Measurements from ENCODE around the gene KCND2. TPM values are rescaled to one million over a fixed set of nuclear protein-coding genes. Genes with fewer than 3 reads are reported as not detected.

Gene KCND2
- total and polyA plus RNA-seq, 2 of the 8 experiments (the other 6 are each of a cell fraction or from before 2014, with no cell fraction given), result 4.6 to 7.7 TPM

DNA sequence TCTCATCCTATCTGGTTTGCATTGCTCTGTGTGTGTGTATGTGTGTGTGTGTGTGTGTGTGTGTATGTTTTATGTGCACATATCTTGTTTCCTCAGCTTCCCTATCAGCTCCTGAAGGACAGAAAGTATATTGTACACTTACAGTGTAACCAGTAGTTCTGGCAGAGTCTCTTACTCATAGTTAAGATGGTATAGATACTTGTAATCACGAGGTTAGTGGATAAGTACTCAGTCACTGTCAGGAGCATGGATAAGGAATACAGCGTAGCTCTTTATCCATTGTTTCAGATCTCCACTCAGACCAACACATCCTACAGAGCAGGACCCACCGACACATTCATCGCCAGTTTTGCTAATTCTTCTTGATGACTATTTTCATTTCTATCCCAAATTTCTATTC lies 309.9 kb downstream of the KCND2 start:
- Histone ChIP-seq H2BK12ac (ENCODE audit: low read depth, low read length) (no peak overlapping the region), H2BK15ac (ENCODE audit: low read length) (no peak overlapping the region), H2BK5ac (ENCODE audit: low read depth, low read length) (no peak overlapping the region), H3K9ac (replicated peaks in 1 of 4; ENCODE audit: extremely low read depth in 1 of 4, low read depth in 3 of 4, low read length in 3 of 4) (no peak overlapping the region), H2BK120ac (replicated peaks; ENCODE audit: low read depth, low read length) (no peak overlapping the region), H4K5ac (ENCODE audit: insufficient read length, low read depth, low read length) (no peak overlapping the region), H3K4me1 (replicated peaks in 1 of 4; ENCODE audit: control insufficient read depth in 3 of 4, insufficient read depth in 4 of 4, low read length in 3 of 4) (no peaks in the 10 kb centered on the region; a peak in 1 of 7 replicates), H4K20me1 (replicated peaks in 1 of 2; ENCODE audit: control insufficient read depth in 1 of 2, insufficient read depth in 2 of 2, low read length in 2 of 2) (no peaks in the 10 kb centered on the region), H3K4me3 (ENCODE audit: extremely low read depth in 1 of 4, insufficient read depth in 2 of 4, low read depth in 3 of 4, low read length in 4 of 4) (no peak overlapping the region), H4K8ac (ENCODE audit: extremely low read depth, insufficient read depth, low read length) (no peak overlapping the region), H3K18ac (ENCODE audit: extremely low read depth, low read length) (no peak overlapping the region), H3K4ac (replicated peaks; ENCODE audit: insufficient read length, low read depth, low read length) (no peak overlapping the region), H3K9me3 (ENCODE audit: insufficient read depth in 2 of 2, low read depth in 1 of 2, low read length in 1 of 2) (no peaks in the 10 kb centered on the region), H2AFZ (ENCODE audit: low read length) (no peak overlapping the region), H3K27ac (ENCODE audit: low read depth, low read length) (no peak overlapping the region), H3K79me2 (ENCODE audit: control insufficient read depth in 1 of 2, insufficient read depth in 2 of 2, low read length in 2 of 2) (no peaks in the 10 kb centered on the region), H2BK20ac (ENCODE audit: low read length) (no peak overlapping the region), H3K4me2 (ENCODE audit: insufficient read depth in 1 of 2, low read depth in 2 of 2, low read length in 2 of 2) (no peak overlapping the region), H3K23me2 (ENCODE audit: low read depth, low read length) (no peaks in the 10 kb centered on the region), H3K79me1 (ENCODE audit: low read depth, low read length) (no peaks in the 10 kb centered on the region), H2AK5ac (ENCODE audit: low read depth, low read length) (no peak overlapping the region), H3K23ac (ENCODE audit: insufficient read length) (no peak overlapping the region), H3K27me3 (replicated peaks in 1 of 4; ENCODE audit: control insufficient read depth in 3 of 4, extremely low read depth in 1 of 4, insufficient read depth in 3 of 4, low read length in 3 of 4) (no peaks in the 10 kb centered on the region), H3K56ac (replicated peaks; ENCODE audit: insufficient read length, low read depth, low read length) (no peak overlapping the region), H4K91ac (replicated peaks; ENCODE audit: insufficient read length, low read length) (no peak overlapping the region), H3K14ac (ENCODE audit: insufficient read length) (no peak overlapping the region), H3K36me3 (ENCODE audit: control insufficient read depth in 2 of 4, insufficient read depth in 4 of 4, low read length in 3 of 4) (no peaks in the 10 kb centered on the region)
- ChIA-PET CTCF (ENCODE audit: partially characterized antibody) (interaction anchor here (0.6 to 2.7 kb wide), 5 partner anchors 11 to 1317 kb away, joined by 3 to 14 read pairs (median 3); no protein-coding TSS in a partner anchor), POLR2A (ENCODE audit: partially characterized antibody) (no interaction called here)
- 92% methylated on average over 4 of the region's 4 CpGs; no CpG with 5 or more reads in 1 of the 2 experiments for WGBS, 2 experiments (ENCODE audit: extremely low coverage in 1 of 2, insufficient coverage in 1 of 2, insufficient read length in 1 of 2, insufficient replicate concordance in 2 of 2, low coverage in 1 of 2, low lambda C conversion rate in 2 of 2, missing lambda C conversion rate in 1 of 2)
- FAIRE-seq (no peak), DNase-seq (ENCODE audit: low read depth in 1 of 2, low spot score in 2 of 2) (no peak)
- TF ChIP-seq BACH1 (IDR thresholded peaks at IDR 0.05; ENCODE audit: low read length) (no peak), BRCA1 (IDR thresholded peaks at IDR 0.05; ENCODE audit: low read depth, low read length) (no peak), CREB1 (IDR thresholded peaks at IDR 0.05) (no peak), FOSL1 (IDR thresholded peaks at IDR 0.05; ENCODE audit: insufficient read depth, low read depth, low read length) (no peak), CHD2 (IDR thresholded peaks at IDR 0.05; ENCODE audit: low read length) (no peak)
- TF ChIP-seq, protein P1, sequence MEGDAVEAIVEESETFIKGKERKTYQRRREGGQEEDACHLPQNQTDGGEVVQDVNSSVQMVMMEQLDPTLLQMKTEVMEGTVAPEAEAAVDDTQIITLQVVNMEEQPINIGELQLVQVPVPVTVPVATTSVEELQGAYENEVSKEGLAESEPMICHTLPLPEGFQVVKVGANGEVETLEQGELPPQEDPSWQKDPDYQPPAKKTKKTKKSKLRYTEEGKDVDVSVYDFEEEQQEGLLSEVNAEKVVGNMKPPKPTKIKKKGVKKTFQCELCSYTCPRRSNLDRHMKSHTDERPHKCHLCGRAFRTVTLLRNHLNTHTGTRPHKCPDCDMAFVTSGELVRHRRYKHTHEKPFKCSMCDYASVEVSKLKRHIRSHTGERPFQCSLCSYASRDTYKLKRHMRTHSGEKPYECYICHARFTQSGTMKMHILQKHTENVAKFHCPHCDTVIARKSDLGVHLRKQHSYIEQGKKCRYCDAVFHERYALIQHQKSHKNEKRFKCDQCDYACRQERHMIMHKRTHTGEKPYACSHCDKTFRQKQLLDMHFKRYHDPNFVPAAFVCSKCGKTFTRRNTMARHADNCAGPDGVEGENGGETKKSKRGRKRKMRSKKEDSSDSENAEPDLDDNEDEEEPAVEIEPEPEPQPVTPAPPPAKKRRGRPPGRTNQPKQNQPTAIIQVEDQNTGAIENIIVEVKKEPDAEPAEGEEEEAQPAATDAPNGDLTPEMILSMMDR (IDR thresholded peaks at IDR 0.05; ENCODE audit: control extremely low read depth in 1 of 3, insufficient read depth in 1 of 3, low read depth in 1 of 3, low read length in 3 of 3), result no peak
